ENCODE measurements around the gene MX1.
A peak's percentile ranks its signal among the peaks of the same experiment; 100 is the strongest.

Gene MX1

DNA sequence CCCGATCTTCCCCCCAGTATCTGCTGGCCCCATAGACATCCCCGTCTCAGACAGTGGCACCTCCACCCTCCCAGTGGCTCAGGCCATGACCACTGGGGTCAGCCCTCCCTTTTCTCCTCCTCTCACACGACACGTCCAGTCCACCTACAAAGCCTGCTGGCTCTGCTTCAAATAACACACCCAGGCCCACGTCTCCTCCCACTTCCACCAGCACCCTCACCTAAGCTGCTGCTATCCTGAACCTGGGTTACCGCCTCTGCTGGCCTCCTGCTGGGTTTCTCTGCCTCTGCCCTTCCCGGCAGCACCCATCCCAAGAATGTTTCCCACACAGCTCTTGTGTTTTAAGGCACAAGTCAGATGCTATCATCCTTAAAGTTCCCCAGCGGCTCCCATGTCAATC, 38.2 kb upstream of the MX1 start:
- TF ChIP-seq, protein P1, sequence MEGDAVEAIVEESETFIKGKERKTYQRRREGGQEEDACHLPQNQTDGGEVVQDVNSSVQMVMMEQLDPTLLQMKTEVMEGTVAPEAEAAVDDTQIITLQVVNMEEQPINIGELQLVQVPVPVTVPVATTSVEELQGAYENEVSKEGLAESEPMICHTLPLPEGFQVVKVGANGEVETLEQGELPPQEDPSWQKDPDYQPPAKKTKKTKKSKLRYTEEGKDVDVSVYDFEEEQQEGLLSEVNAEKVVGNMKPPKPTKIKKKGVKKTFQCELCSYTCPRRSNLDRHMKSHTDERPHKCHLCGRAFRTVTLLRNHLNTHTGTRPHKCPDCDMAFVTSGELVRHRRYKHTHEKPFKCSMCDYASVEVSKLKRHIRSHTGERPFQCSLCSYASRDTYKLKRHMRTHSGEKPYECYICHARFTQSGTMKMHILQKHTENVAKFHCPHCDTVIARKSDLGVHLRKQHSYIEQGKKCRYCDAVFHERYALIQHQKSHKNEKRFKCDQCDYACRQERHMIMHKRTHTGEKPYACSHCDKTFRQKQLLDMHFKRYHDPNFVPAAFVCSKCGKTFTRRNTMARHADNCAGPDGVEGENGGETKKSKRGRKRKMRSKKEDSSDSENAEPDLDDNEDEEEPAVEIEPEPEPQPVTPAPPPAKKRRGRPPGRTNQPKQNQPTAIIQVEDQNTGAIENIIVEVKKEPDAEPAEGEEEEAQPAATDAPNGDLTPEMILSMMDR (conservative IDR thresholded peaks at IDR 0.05): no peak
- TF ChIP-seq ZFX (IDR thresholded peaks at IDR 0.05): no peak

DNA sequence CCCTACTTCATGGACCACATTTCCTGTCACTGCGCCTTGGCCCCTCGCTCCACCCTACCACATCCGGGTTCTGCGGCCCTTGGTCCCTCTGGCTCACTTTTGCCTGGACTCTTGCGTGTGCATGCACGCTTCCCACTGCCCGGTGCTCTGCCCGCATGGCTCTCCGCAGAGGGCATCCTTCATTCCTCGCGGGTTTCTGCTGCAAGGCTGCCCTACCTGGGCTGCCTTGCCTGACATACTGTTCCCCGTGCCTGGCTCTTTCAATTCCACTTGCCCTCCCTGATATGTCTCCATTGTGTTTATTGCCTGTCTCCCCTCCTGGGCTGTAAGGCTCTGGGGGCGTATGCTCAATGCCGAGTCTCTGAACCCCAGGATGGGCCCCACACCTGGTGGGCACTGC, 37.8 kb upstream of the MX1 start:
- TF ChIP-seq, protein P1 (conservative IDR thresholded peaks at IDR 0.05): no peak
- no peak for TF ChIP-seq ZFX (IDR thresholded peaks at IDR 0.05)
- no peak overlapping the region for H3K27ac ChIP-seq

More for the DNA sequence above, 38.2 kb upstream of the MX1 start:
- H3K27ac ChIP-seq: no peak overlapping the region

DNA sequence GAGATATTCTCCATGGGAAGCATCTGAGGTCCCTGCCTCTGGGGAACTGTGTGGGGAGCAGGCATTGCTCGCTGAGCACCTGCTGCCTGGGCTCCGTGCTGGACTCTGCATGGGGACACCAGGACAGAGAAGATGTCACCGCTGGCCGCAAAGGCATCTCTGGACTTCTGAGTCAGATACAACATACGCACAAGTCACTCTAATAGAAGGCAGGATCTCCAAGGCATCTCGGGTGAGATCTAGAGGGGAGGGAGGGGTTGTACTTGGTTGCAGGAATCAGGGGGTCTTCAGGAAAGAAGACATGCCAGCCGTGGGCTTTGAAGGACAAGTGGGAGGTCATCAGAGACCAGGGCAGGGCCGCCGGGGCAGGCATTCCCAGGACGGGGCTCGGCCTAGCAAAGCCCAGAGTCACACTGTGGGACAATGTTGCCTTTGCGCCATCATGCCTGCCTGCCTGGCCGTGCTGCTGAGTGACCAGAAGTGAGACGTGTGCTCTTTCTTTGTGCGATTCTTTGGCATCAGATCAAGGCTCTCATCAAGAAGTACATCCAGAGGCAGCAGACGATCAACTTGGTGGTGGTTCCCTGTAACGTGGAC, 35.9 kb upstream of the MX1 start:
- TF ChIP-seq, protein P1 (conservative IDR thresholded peaks at IDR 0.05): no peak
- TF ChIP-seq ZFX (IDR thresholded peaks at IDR 0.05): no peak
- H3K27ac ChIP-seq: no peak overlapping the region

DNA sequence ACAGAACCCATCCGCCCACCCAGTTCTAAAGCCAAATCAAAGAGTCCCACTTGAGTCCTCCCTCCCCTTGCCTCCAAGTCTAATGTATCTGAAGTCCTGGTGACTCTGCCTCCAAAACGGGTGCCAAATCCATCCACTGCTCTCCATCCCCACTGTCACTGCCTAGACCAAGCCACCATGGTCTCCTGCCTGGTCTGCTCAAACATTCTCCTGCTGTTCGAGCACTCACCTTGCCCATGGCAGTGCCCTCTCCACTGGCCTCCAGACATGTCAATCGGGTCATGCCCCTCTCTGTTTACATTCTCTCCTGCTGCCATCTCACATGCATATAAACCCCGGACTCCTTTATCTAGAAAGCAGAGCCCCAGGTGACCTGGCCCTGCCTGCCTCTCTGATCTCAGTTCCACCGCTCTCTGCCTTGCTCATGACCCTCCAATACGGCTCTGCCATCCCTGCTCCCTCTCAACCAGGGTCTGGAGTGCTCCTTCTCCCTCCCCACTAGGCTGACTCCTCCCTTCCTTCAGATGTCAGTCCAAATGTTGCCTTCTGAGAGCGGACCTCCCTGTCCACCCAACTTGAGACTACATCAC, 32.1 kb upstream of the MX1 start:
- TF ChIP-seq, protein P1 (conservative IDR thresholded peaks at IDR 0.05): no peak
- TF ChIP-seq ZFX (IDR thresholded peaks at IDR 0.05): no peak

DNA sequence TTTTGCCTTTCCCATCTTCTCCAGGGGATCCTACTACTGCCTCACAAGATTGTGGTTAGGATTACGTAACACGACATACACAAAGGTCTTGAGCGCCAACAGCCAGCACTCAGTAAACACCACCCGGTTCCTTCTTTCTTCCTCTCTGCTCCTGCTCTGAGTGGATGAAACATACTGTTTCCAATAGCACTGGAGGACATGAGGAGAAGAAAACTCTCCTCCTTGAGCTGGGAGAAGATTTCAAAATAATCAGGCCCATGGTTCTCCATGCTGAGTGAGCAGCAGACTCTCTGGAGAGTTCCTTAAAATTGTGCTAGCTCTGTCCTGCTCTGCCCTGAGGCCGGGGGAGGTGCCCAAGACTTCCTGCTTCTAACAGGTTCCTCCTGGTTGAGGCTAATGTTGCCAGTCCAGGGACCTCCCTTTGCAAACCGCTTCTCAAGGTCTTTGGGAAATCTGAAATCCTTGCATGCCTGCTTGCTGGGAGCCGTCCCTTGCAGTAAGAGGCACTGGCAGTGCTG, 29.4 kb upstream of the MX1 start:
- H3K27ac ChIP-seq: peak overlapping the region; percentile 51
- TF ChIP-seq ZFX (IDR thresholded peaks at IDR 0.05): no peak
- TF ChIP-seq, protein P1 (conservative IDR thresholded peaks at IDR 0.05): no peak

More for the DNA sequence above, 32.1 kb upstream of the MX1 start:
- no peak overlapping the region for H3K27ac ChIP-seq

DNA sequence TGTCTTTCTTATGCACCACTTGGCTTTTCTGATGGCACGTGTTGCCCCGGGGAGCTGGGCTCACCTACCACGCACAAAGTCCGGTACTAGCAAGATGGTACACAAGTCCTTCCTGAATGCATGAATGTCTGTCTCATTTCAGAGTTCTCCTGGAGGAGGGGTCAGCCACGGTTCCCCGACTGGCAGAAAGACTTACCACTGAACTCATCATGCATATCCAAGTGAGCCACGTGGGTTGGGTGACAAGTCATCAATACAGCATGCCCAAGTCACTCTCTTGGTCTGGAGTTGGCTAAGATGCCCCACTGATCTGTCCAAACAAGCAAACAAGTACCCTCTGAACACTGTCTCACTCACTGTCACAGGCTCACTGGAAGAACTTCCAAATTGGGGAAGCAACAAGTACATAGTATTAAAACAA, 28.6 kb upstream of the MX1 start:
- no peak for TF ChIP-seq ZFX (IDR thresholded peaks at IDR 0.05)
- TF ChIP-seq, protein P1 (conservative IDR thresholded peaks at IDR 0.05): no peak
- H3K27ac ChIP-seq: peak overlapping the region; percentile 51

DNA sequence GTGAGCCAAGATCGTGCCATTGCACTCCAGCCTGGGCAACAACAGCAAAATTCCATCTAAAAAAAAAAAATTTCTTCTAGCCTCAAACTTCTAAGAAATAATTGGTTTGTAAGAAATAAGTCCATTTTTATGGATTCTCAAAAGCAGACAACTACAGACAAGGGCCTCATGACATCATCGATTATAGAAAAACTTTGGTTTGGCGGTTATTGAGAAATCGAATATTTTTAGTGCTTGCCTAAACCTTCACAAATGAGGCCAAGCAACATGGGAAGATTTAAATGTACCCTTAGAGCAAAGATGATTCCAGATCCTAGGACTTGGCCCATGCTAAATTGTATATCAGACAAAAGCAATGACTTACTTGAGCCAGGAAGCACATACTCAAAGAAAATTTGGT, 27.8 kb upstream of the MX1 start:
- no peak for TF ChIP-seq ZFX (IDR thresholded peaks at IDR 0.05)
- TF ChIP-seq, protein P1 (conservative IDR thresholded peaks at IDR 0.05): no peak
- no peak overlapping the region for H3K27ac ChIP-seq

Data from C4-2B (cell line).